A673 (cell line): ENCODE results near the gene SAP30L.

Experiments
- EZH2 ChIP-seq: fragments of 200-600 bp; sonication (generic); IDR thresholded peaks from 2 replicates; pipeline ENCODE4 v1.6.1; 2017; ENCODE audit warnings: borderline replicate concordance, low read depth, mild to moderate bottlenecking, mixed read lengths, antibody characterized with exemption, low read length; ENCODE audit not compliant: poor library complexity, severe bottlenecking
- TF ChIP-seq, protein P1 (sequence below): fragments of 300-800, 200-600 bp; sonication (generic); conservative IDR thresholded peaks from 2 replicates; pipeline ENCODE4 v1.5.1; 2017; ENCODE audit warnings: low read depth, mild to moderate bottlenecking, antibody characterized with exemption, low read length, moderate library complexity, mixed read lengths

DNA sequence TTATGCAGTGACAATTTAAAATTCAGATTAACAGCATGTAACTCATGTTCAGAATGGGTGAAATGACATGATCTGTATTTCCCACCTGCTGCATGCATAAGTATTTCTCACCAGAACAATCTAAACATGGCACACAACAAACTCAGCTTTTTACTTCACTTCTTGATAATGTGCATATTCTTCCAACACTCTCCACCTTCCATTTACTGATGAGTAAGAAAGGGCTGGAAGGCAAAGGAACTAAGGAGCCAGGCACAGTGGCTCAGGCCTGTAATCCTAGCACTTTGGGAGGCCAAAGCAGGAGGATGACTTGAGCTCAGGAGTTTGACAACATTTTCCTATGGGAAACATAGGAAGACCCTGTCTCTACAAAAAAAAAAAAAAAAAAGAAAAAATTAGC, 35.8 kb upstream of the SAP30L start:
- TF ChIP-seq, protein P1, sequence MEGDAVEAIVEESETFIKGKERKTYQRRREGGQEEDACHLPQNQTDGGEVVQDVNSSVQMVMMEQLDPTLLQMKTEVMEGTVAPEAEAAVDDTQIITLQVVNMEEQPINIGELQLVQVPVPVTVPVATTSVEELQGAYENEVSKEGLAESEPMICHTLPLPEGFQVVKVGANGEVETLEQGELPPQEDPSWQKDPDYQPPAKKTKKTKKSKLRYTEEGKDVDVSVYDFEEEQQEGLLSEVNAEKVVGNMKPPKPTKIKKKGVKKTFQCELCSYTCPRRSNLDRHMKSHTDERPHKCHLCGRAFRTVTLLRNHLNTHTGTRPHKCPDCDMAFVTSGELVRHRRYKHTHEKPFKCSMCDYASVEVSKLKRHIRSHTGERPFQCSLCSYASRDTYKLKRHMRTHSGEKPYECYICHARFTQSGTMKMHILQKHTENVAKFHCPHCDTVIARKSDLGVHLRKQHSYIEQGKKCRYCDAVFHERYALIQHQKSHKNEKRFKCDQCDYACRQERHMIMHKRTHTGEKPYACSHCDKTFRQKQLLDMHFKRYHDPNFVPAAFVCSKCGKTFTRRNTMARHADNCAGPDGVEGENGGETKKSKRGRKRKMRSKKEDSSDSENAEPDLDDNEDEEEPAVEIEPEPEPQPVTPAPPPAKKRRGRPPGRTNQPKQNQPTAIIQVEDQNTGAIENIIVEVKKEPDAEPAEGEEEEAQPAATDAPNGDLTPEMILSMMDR, result no peak
- no peak for TF ChIP-seq EZH2
